IMR-90 (cell line): ENCODE data around the gene CAMTA1. TPM values are rescaled to one million over a fixed set of nuclear protein-coding genes. Genes with fewer than 3 reads are reported as not detected.
"Not testable (repeated sequence)": the region's sequence is repeated elsewhere in the genome, so short reads cannot be mapped to it uniquely, and the experiment has no call there.

Experiments used
- ATAC-seq: fragments of 200-7000 bp; cut with Tn5 transposase; 2 replicates; pipeline ENCODE4 v1.9.1; 2020; ENCODE audit warnings: low read depth, mild to moderate bottlenecking, moderate library complexity
- BruUV-seq: library from RNA; stranded (reverse); fragments of 400-500 nt; replicated peaks from 2 replicates; lab custom pipeline; 2021; lab: Mats Ljungman, UMichigan
- CTCF ChIA-PET: fragments of 300-600 bp; formaldehyde crosslinking; extraction: SDS; loops from one replicate; lab custom pipeline; 2021; ENCODE audit warnings: antibody characterized with exemption; lab: Yijun Ruan, JAX
- POLR2A ChIA-PET: fragments of 300-600 bp; sonication (Branson Sonifier 250); formaldehyde crosslinking; loops from one replicate; lab custom pipeline; 2022; ENCODE audit warnings: antibody characterized with exemption; ENCODE audit not compliant: unreplicated experiment; lab: Charles Lee
- DNase-seq: peaks from one replicate; pipeline ENCODE4 v3.0.0; 2013
- H2AFZ ChIP-seq: replicated peaks from 2 replicates; pipeline ENCODE3; 2013; ENCODE audit warnings: low read length, mild to moderate bottlenecking; ENCODE audit not compliant: poor library complexity
- H2AK5ac ChIP-seq: 2 replicates; pipeline ENCODE4 v1.6.1; 2013; ENCODE audit warnings: low read depth, low read length, inconsistent platforms
- H2AK9ac ChIP-seq: replicated peaks from 2 replicates; pipeline ENCODE3; 2013; ENCODE audit warnings: mild to moderate bottlenecking, low read depth, low read length, moderate library complexity; ENCODE audit not compliant: poor library complexity
- H2BK120ac ChIP-seq: 2 replicates; pipeline ENCODE4 v1.6.1; 2013; ENCODE audit warnings: low read depth, low read length, inconsistent platforms
- H2BK15ac ChIP-seq: 3 replicates; pipeline ENCODE4 v1.6.1; 2013; ENCODE audit warnings: low read depth, low read length, inconsistent platforms
- H2BK20ac ChIP-seq: 2 replicates; pipeline ENCODE4 v1.6.1; 2013; ENCODE audit warnings: low read depth, mild to moderate bottlenecking, inconsistent platforms, low read length, moderate library complexity
- H2BK5ac ChIP-seq: 2 replicates; pipeline ENCODE4 v1.6.1; 2013; ENCODE audit warnings: mild to moderate bottlenecking, low read depth, low read length, inconsistent platforms; ENCODE audit not compliant: poor library complexity, severe bottlenecking
- H3K14ac ChIP-seq: replicated peaks from 2 replicates; pipeline ENCODE4 v1.6.1; 2013; ENCODE audit warnings: low read depth, low read length, inconsistent platforms
- H3K18ac ChIP-seq: 2 replicates; pipeline ENCODE4 v1.6.1; 2013; ENCODE audit warnings: low read depth, low read length, control low read depth
- H3K23ac ChIP-seq: 2 replicates; pipeline ENCODE4 v1.6.1; 2013; ENCODE audit warnings: low read depth, low read length, inconsistent platforms
- H3K27ac ChIP-seq: 2 replicates; pipeline ENCODE4 v1.5.1; 2013; ENCODE audit warnings: mild to moderate bottlenecking, control low read depth, low read length; ENCODE audit not compliant: insufficient read depth
- H3K27me3 ChIP-seq: 2 replicates; pipeline ENCODE4 v1.6.1; 2013; ENCODE audit warnings: low read length; ENCODE audit not compliant: control insufficient read depth, insufficient read depth
- H3K36me3 ChIP-seq: 2 replicates; pipeline ENCODE4 v1.6.1; 2013; ENCODE audit warnings: low read length, mixed read lengths; ENCODE audit not compliant: control insufficient read depth, insufficient read depth
- H3K4ac ChIP-seq: 2 replicates; pipeline ENCODE4 v1.6.1; 2013; ENCODE audit warnings: low read depth, low read length, inconsistent platforms
- H3K4me1 ChIP-seq: 2 replicates; pipeline ENCODE4 v1.6.1; 2013; ENCODE audit warnings: low read length, mixed read lengths; ENCODE audit not compliant: control insufficient read depth, insufficient read depth
- H3K4me2 ChIP-seq: 2 replicates; pipeline ENCODE4 v1.6.1; 2013; ENCODE audit warnings: low read depth, mild to moderate bottlenecking, control low read depth, low read length, moderate library complexity
- H3K4me3 ChIP-seq: 2 replicates; pipeline ENCODE4 v1.5.1; 2013; ENCODE audit warnings: low read depth, mild to moderate bottlenecking, control low read depth, low read length, moderate library complexity; ENCODE audit not compliant: insufficient read depth
- H3K56ac ChIP-seq: 2 replicates; pipeline ENCODE4 v1.6.1; 2013; ENCODE audit warnings: low read length, inconsistent platforms; ENCODE audit not compliant: insufficient read depth; ENCODE audit errors: extremely low read depth
- H3K79me1 ChIP-seq, 2 experiments: 2 replicates each; pipeline ENCODE4 v1.6.1; 2013; ENCODE audit warnings: low read length in 2 of 2, inconsistent platforms in 1 of 2, low read depth in 1 of 2
- H3K9ac ChIP-seq: 2 replicates; pipeline ENCODE4 v1.6.1; 2013; ENCODE audit warnings: low read depth, low read length, control low read depth
- H3K9me1 ChIP-seq: 2 replicates; pipeline ENCODE4 v1.6.1; 2013; ENCODE audit warnings: low read length, inconsistent platforms; ENCODE audit not compliant: insufficient read depth
- H3K9me3 ChIP-seq: 2 replicates; pipeline ENCODE4 v1.6.1; 2013; ENCODE audit warnings: low read length; ENCODE audit not compliant: control insufficient read depth, insufficient read depth
- H4K20me1 ChIP-seq: 2 replicates; pipeline ENCODE4 v1.6.1; 2013; ENCODE audit warnings: low read length, inconsistent platforms; ENCODE audit not compliant: insufficient read depth
- H4K5ac ChIP-seq: 2 replicates; pipeline ENCODE4 v1.6.1; 2013; ENCODE audit warnings: mild to moderate bottlenecking, low read depth, low read length, control low read depth
- H4K8ac ChIP-seq, 2 experiments: 2 replicates each; pipeline ENCODE4 v1.6.1; 2013; ENCODE audit warnings: low read depth in 2 of 2, low read length in 2 of 2, control low read depth in 1 of 2, inconsistent platforms in 1 of 2
- H4K91ac ChIP-seq: 2 replicates; pipeline ENCODE4 v1.6.1; 2013; ENCODE audit warnings: low read depth, low read length, inconsistent platforms; ENCODE audit not compliant: insufficient read depth
- MAFK ChIP-seq: IDR thresholded peaks from 2 replicates; pipeline ENCODE4 v1.6.1; 2012; ENCODE audit warnings: low read depth, low read length, improper control_type of control experiment
- WGBS, 2 experiments: methylation state at CpG; one replicate each; pipeline versions ENCODE4 v1.1.5 to v1.1.7; 2013; ENCODE audit warnings: missing lambda C conversion rate in 2 of 2; ENCODE audit not compliant: insufficient read length in 1 of 2; ENCODE audit errors: extremely low coverage in 2 of 2; 5-methylcytosine and 5-hydroxymethylcytosine counted together
- dilution Hi-C: fragments of 300-500 bp; cut with HindIII; formaldehyde crosslinking; loops from one replicate; pipeline ENCODE4 v1.14.3; 2018; ENCODE audit warnings: low sequenced_read_pairs; ENCODE audit not compliant: unreplicated experiment
- in situ Hi-C: fragments of 300-500 bp; cut with MboI; formaldehyde crosslinking; loops from 3 replicates; pipeline ENCODE4 v1.14.3; 2019; ENCODE audit warnings: low sequenced_read_pairs, inconsistent platforms, mixed read lengths
- intact Hi-C: fragments of 100-400 bp; cut with micrococcal nuclease; formaldehyde crosslinking; loops from 2 replicates; pipeline ENCODE4 v1.10.0; 2022
- polyA plus RNA-seq, 3 experiments: library from polyadenylated mRNA; depleted of rRNA; stranded (reverse); fragments of >200 nt; gene quantifications; 2 replicates each; pipeline ENCODE4 v1.2.3, GENCODE V29; 2012; ENCODE audit warnings: low replicate concordance in 1 of 3
- total RNA-seq: library from RNA; depleted of rRNA; stranded (reverse); fragments of >200 nt; gene quantifications from 2 replicates; pipeline ENCODE4 v1.2.3, GENCODE V29; 2012

The CAMTA1 gene
- total and polyA plus RNA-seq, 2 of the 4 experiments (the other 2 are of a cell fraction), result 35.5 to 74.3 TPM

- TF ChIP-seq MAFK, result no peak
- Histone ChIP-seq H4K91ac (no peak overlapping the region), H2AK9ac (no peak overlapping the region), H2AFZ (no peak overlapping the region), H2BK5ac (no peak overlapping the region), H4K20me1 (peaks cover 15% of the 10 kb centered on the region), H4K8ac (no peak overlapping the region), H3K18ac (no peak overlapping the region), H2AK5ac (no peak overlapping the region), H2BK15ac (no peak overlapping the region), H2BK20ac (no peak overlapping the region), H3K4me3 (no peak overlapping the region), H2BK120ac (no peak overlapping the region), H4K5ac (no peak overlapping the region), H3K14ac (no peak overlapping the region), H3K79me1 (peaks cover 19 to 47% of the 10 kb centered on the region in 2 experiments; a peak in 3 of 4 replicates), H3K36me3 (peaks cover 7% of the 10 kb centered on the region), H3K9ac (no peak overlapping the region), H3K4ac (no peak overlapping the region), H3K27me3 (no peaks in the 10 kb centered on the region), H3K9me3 (no peaks in the 10 kb centered on the region), H3K27ac (no peak overlapping the region), H3K4me2 (no peak overlapping the region), H3K56ac (no peak overlapping the region), H3K23ac (no peak overlapping the region), H3K4me1 (no peaks in the 10 kb centered on the region; the same call in 1 of the 2 replicates), H3K9me1 (peaks cover 6% of the 10 kb centered on the region; the same call in 1 of the 2 replicates)
- in situ Hi-C loops, result no loop called here
- ChIA-PET CTCF (interaction anchor here (1.1 kb wide), 1 partner anchor 17 kb away, joined by 3 read pairs; no protein-coding TSS in a partner anchor), POLR2A (no interaction called here)
- DNase-seq, result peak; percentile 7
- intact Hi-C loops, result no loop called here
- ATAC-seq, result no peak
- dilution Hi-C loops, result no loop called here
- BruUV-seq, result no TSS peak
- no CpG with 5 or more reads among the region's 8 CpGs for WGBS, 2 experiments
Observed at GRCh38 chr1:6842301-6842700, 57.0 kb downstream of the CAMTA1 start.

- H3K9me1 ChIP-seq, H2BK5ac ChIP-seq, H3K56ac ChIP-seq, H2AFZ ChIP-seq, H3K4ac ChIP-seq, H3K27me3 ChIP-seq, H2AK5ac ChIP-seq, H2AK9ac ChIP-seq, H3K4me3 ChIP-seq, H4K91ac ChIP-seq, H4K8ac ChIP-seq, DNase-seq, H3K23ac ChIP-seq, H3K36me3 ChIP-seq, H3K4me1 ChIP-seq, H2BK15ac ChIP-seq, BruUV-seq, intact Hi-C loops, H4K5ac ChIP-seq, in situ Hi-C loops, ATAC-seq, H3K9me3 ChIP-seq, H3K9ac ChIP-seq, dilution Hi-C loops, H3K4me2 ChIP-seq, H3K18ac ChIP-seq, POLR2A ChIA-PET, H3K14ac ChIP-seq, H3K27ac ChIP-seq, H2BK20ac ChIP-seq, H2BK120ac ChIP-seq: not testable (repeated sequence)
- H3K79me1 ChIP-seq, result peaks cover 25 to 45% of the 10 kb centered on the region in 2 experiments; a peak in 3 of 4 replicates
- CTCF ChIA-PET, result interaction anchor here (0.6 to 1.0 kb wide), 2 partner anchors 23 to 358 kb away, joined by 3 to 4 read pairs; no protein-coding TSS in a partner anchor
- peaks cover 12% of the 10 kb centered on the region for H4K20me1 ChIP-seq
- WGBS, 2 experiments, result no CpG with 5 or more reads among the region's 4 CpGs
Observed at GRCh38 chr1:6845786-6846185, 60.5 kb downstream of the CAMTA1 start.
